ENCODE measurements around the gene FOCAD. TPM values are rescaled to one million over a fixed set of nuclear protein-coding genes. Genes with fewer than 3 reads are reported as not detected.

Gene FOCAD
- total and polyA plus RNA-seq, 10 of the 15 experiments (the other 5 are each of a cell fraction or from before 2014, with no cell fraction given) = 13.7 to 93.0 (median 41.8) TPM

DNA sequence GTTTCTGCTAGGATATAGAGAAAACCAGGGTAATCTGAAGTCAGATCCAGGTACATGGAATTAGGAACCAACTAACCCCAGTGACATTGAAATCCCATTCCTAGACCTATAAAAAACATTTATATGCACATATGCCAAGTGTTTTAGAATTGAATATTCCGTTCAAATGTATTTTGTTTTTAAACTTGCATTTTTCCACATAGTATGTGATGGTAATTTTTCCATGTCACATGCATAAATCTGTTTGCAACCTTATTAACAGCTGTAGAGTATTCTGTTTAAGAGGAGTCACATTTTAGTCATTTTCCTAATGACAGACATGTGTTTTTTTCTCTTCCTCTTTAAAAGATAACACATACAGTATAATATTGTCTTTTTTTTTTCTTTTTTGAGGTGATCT, 50.2 kb downstream of the FOCAD start (continued):
- TF ChIP-seq, protein P1, sequence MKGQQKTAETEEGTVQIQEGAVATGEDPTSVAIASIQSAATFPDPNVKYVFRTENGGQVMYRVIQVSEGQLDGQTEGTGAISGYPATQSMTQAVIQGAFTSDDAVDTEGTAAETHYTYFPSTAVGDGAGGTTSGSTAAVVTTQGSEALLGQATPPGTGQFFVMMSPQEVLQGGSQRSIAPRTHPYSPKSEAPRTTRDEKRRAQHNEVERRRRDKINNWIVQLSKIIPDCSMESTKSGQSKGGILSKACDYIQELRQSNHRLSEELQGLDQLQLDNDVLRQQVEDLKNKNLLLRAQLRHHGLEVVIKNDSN (IDR thresholded peaks at IDR 0.05; ENCODE audit: borderline replicate concordance, extremely low read length, insufficient read depth, low read depth, low read length) = no peak
- TF ChIP-seq, protein P2, sequence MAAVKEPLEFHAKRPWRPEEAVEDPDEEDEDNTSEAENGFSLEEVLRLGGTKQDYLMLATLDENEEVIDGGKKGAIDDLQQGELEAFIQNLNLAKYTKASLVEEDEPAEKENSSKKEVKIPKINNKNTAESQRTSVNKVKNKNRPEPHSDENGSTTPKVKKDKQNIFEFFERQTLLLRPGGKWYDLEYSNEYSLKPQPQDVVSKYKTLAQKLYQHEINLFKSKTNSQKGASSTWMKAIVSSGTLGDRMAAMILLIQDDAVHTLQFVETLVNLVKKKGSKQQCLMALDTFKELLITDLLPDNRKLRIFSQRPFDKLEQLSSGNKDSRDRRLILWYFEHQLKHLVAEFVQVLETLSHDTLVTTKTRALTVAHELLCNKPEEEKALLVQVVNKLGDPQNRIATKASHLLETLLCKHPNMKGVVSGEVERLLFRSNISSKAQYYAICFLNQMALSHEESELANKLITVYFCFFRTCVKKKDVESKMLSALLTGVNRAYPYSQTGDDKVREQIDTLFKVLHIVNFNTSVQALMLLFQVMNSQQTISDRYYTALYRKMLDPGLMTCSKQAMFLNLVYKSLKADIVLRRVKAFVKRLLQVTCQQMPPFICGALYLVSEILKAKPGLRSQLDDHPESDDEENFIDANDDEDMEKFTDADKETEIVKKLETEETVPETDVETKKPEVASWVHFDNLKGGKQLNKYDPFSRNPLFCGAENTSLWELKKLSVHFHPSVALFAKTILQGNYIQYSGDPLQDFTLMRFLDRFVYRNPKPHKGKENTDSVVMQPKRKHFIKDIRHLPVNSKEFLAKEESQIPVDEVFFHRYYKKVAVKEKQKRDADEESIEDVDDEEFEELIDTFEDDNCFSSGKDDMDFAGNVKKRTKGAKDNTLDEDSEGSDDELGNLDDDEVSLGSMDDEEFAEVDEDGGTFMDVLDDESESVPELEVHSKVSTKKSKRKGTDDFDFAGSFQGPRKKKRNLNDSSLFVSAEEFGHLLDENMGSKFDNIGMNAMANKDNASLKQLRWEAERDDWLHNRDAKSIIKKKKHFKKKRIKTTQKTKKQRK (IDR thresholded peaks at IDR 0.05; ENCODE audit: low read depth, low read length) = no peak
- TF ChIP-seq BRCA1 (IDR thresholded peaks at IDR 0.05; ENCODE audit: low read depth, low read length) (no peak), SUPT20H (IDR thresholded peaks at IDR 0.05; ENCODE audit: borderline replicate concordance, control insufficient read depth, low read depth, low read length) (no peak), ZSCAN29 (IDR thresholded peaks at IDR 0.05) (no peak)

DNA sequence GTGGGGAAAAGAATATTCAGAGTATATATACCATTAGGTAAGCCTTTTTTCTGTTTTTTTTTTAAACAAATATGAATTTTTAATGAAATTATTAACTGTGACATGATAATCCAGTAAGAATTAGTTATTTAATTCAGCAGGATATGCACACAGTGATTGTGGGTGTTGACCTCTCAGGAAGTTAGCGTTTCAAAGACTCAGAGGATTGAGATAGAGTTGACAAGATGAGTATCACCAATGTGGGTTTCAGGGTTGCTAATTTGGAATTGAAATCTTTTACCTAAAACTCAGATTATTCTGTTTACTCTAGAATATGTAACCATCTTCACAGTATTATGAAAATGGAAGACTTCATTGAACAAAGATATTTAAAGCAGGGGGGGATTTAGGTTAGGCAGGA, 56.2 kb downstream of the FOCAD start:
- Histone ChIP-seq H3K4me3 (no peak overlapping the region), H3K4me2 (ENCODE audit: control insufficient read depth, insufficient read depth) (no peak overlapping the region), H3K79me2 (ENCODE audit: control insufficient read depth, insufficient read depth, low read length) (no peaks in the 10 kb centered on the region; the same call in 1 of the 2 replicates), H3K27me3 (replicated peaks in 1 of 2; ENCODE audit: control insufficient read depth in 2 of 2, insufficient read depth in 2 of 2, low read length in 1 of 2) (no peaks in the 10 kb centered on the region), H4K20me1 (ENCODE audit: control insufficient read depth, insufficient read depth) (no peaks in the 10 kb centered on the region), H3K27ac (ENCODE audit: control insufficient read depth, insufficient read depth) (no peak overlapping the region), H3K36me3 (ENCODE audit: control insufficient read depth in 2 of 2, insufficient read depth in 2 of 2, low read length in 1 of 2) (peaks cover 0 to 2% of the 10 kb centered on the region in 2 experiments; a peak in 3 of 4 replicates), H3K9ac (ENCODE audit: control insufficient read depth, insufficient read depth, low read length) (no peak overlapping the region), H3K4me1 (ENCODE audit: control insufficient read depth, insufficient read depth, low read length) (no peaks in the 10 kb centered on the region), H3K9me3 (replicated peaks; ENCODE audit: control insufficient read depth, insufficient read depth, low read length) (no peaks in the 10 kb centered on the region), H2AFZ (ENCODE audit: control insufficient read depth, low read depth, low read length) (no peak overlapping the region)
- ChIA-PET RAD21 (ENCODE audit: unreplicated experiment) (interaction anchor here (1.0 kb wide), 1 partner anchor 115 kb away, joined by 3 read pairs; no protein-coding TSS in a partner anchor), POLR2A (interaction anchor here (0.7 kb wide), 1 partner anchor 313 kb away, joined by 3 read pairs; no protein-coding TSS in a partner anchor), SMC1A (ENCODE audit: uncharacterized antibody, unreplicated experiment) (interaction anchor here (1.1 kb wide), 1 partner anchor 8 kb away, joined by 4 read pairs; no protein-coding TSS in a partner anchor), CTCF (no interaction called here)
- intact Hi-C loops (cut with micrococcal nuclease; ENCODE audit: unreplicated experiment) (no loop called here), in situ Hi-C loops (cut with MboI) (no loop called here)
- ATAC-seq (no peak), FAIRE-seq (no peak), DNase-seq (ENCODE audit: low read depth, low spot score) (no peak)
- WGBS (ENCODE audit: insufficient coverage, insufficient replicate concordance, low lambda C conversion rate, missing lambda C conversion rate) = 100% methylated on average over 1 of the region's 1 CpG
- TF ChIP-seq, protein P3, sequence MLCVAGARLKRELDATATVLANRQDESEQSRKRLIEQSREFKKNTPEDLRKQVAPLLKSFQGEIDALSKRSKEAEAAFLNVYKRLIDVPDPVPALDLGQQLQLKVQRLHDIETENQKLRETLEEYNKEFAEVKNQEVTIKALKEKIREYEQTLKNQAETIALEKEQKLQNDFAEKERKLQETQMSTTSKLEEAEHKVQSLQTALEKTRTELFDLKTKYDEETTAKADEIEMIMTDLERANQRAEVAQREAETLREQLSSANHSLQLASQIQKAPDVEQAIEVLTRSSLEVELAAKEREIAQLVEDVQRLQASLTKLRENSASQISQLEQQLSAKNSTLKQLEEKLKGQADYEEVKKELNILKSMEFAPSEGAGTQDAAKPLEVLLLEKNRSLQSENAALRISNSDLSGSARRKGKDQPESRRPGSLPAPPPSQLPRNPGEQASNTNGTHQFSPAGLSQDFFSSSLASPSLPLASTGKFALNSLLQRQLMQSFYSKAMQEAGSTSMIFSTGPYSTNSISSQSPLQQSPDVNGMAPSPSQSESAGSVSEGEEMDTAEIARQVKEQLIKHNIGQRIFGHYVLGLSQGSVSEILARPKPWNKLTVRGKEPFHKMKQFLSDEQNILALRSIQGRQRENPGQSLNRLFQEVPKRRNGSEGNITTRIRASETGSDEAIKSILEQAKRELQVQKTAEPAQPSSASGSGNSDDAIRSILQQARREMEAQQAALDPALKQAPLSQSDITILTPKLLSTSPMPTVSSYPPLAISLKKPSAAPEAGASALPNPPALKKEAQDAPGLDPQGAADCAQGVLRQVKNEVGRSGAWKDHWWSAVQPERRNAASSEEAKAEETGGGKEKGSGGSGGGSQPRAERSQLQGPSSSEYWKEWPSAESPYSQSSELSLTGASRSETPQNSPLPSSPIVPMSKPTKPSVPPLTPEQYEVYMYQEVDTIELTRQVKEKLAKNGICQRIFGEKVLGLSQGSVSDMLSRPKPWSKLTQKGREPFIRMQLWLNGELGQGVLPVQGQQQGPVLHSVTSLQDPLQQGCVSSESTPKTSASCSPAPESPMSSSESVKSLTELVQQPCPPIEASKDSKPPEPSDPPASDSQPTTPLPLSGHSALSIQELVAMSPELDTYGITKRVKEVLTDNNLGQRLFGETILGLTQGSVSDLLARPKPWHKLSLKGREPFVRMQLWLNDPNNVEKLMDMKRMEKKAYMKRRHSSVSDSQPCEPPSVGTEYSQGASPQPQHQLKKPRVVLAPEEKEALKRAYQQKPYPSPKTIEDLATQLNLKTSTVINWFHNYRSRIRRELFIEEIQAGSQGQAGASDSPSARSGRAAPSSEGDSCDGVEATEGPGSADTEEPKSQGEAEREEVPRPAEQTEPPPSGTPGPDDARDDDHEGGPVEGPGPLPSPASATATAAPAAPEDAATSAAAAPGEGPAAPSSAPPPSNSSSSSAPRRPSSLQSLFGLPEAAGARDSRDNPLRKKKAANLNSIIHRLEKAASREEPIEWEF (IDR thresholded peaks at IDR 0.05; ENCODE audit: insufficient replicate concordance, low read depth, low read length) = no peak
- TF ChIP-seq, protein P4, sequence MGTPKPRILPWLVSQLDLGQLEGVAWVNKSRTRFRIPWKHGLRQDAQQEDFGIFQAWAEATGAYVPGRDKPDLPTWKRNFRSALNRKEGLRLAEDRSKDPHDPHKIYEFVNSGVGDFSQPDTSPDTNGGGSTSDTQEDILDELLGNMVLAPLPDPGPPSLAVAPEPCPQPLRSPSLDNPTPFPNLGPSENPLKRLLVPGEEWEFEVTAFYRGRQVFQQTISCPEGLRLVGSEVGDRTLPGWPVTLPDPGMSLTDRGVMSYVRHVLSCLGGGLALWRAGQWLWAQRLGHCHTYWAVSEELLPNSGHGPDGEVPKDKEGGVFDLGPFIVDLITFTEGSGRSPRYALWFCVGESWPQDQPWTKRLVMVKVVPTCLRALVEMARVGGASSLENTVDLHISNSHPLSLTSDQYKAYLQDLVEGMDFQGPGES (IDR thresholded peaks at IDR 0.05) = no peak
- TF ChIP-seq ASH2L (IDR thresholded peaks at IDR 0.05; ENCODE audit: borderline replicate concordance, low read depth) (no peak), BHLHE40 (IDR thresholded peaks at IDR 0.05; ENCODE audit: borderline replicate concordance in 1 of 2, low read depth in 2 of 2, low read length in 1 of 2) (no peak), SIN3A (IDR thresholded peaks at IDR 0.05; ENCODE audit: low read depth, low read length) (no peak)
- BruUV-seq (replicated peaks) = no TSS peak
